Amygdala (tissue), 56 donors: ENCODE results near the gene C1orf198.

Experiments used
- DNase-seq, 56 donors: peaks; one replicate each; lab custom pipeline; 2025; lab: John Stamatoyannopoulos, UW

Gene C1orf198

DNA sequence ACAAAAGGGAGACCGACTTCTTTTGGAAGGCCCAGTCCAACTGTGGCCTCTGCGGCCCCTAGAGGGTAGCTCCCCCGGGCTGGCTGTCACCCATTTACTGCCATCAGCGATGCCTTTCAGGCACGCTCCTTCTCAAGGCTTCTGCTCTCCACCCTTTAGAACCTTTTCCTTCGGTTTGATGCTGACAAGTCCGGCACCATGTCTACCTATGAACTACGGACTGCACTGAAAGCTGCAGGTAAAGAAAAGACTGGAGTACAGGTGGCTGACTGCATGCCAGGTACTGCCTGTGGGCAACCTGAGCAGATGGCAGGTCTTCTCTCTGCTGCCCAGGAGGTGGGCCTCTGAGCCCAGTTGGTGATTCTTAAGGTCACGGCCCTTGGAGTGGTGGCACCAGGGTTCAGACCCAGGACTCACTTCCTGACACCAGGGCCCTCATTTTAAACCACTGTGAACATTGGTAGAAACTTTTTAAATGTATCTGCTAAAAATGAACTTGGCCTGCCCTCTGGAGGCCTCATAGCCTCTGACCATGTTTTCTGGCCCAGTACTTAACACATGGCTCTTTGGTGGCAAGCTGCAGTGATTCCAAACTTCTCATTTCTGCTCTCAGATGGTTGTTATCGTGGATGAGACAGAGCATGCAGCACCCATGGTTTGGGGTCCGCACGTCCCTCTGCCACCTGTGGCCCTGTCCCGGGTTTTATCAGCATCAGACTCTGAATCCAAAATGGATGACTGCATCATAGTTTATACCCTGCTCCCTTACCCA lies 75.4 kb downstream of the C1orf198 start:
- no peak for DNase-seq

DNA sequence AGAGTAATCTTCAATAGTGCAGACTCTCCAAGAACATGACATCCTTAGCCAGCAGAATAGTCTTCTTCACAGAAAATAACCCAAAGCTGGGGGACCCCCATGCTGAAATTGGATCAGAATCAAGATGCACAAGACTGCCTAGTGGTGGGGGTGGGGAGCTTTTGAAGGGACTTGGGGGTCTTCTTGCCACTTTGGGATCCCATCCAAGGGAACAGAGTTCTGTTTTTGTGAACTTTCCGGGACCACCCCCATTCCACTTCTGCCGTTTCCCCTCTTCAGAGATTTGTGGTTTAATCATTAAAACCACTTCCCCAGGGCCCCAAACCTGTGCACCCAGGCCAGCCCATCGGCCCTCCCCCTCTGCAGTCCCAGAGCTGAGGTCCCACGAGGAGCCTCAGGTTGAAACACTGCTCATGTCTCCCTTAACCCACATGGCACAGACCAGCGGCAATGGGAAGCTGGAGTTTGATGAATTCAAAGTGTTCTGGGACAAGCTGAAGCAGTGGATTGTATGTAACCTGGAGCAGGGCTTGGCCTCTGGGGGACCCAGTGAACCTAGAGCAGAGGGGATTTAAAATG lies 76.2 kb downstream of the C1orf198 start:
- DNase-seq, result no peak

DNA sequence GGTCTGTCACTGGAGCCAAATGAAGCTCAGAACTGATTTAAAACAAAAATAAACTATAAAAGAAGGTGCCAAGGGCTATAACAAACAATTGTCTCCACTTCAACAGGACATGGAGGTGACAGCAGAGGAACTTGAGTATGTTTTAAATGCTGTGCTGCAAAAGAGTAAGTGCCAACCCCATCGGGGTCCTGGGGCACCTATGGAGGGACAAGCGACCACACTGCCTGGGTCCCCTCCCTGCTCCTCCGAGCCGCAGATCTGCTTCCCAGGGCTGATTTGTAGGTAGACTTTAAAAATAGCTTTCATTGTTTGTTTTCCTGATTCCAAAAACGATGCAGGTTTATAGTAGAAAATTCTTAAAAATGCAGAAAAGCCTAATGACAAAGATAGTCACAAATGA lies 78.3 kb downstream of the C1orf198 start:
- DNase-seq, result no peak

DNA sequence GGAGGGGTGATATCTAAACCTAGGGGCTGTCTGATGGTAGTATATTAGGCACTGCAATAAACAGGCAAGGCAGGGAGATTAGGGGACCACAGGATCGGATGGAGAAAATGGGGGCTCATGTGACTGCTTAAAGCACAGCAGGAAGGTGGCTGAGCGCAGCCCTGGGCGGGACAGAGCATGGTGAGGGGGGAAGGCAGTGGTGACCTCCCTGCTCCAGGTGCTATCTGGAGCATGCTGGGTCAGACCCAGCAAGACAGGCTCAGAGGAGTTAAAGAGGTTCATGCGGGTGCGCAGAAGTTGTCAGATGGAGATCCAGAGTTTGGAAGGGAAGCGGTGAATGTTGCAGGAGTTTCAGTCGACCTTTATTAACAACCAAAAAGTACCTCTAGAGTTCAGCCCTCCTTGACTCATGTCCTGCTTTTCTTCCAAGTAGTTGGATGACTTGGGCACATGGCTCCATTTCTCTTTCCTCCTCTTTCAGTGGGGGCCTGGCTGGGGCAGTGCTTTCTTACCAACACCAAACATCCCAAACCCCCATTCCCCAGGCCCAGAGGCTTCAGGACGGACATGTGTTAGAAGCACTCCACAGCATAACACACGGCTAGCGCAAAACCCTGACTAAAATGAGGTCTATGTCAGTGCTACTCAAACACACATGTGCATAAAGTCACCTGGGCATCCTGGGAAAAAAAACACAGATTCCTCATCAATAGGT lies 79.6 kb downstream of the C1orf198 start:
- DNase-seq, result no peak

DNA sequence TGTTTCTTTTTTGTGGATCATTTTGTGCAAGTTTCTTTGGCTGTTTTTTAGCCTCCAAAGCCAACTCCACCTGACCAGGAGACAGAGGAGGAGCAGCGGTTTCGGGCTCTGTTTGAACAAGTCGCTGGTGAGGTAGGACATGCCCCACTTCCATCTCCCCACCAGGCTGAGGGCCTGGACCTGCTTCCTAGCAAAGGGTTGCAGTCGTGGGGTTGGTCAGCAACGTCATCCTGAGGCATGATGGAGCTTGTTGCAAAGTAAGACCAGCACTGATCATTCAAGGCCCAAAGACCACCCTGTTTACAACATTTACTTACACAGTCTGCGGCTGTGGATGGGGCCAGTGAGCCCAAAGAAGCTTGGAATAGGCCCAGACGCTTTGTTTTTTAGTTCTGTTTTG lies 80.8 kb downstream of the C1orf198 start:
- no peak for DNase-seq
